HG02970 (cell line): ENCODE measurements around the gene PRRC2A.

Experiments
- ATAC-seq: cut with Tn5 transposase; IDR thresholded peaks from one replicate; pipeline ENCODE4 v1.9.1; 2021; ENCODE audit warnings: mild to moderate bottlenecking, moderate library complexity, moderate number of reproducible peaks; ENCODE audit not compliant: unreplicated experiment, low FRiP score

PRRC2A gene

DNA sequence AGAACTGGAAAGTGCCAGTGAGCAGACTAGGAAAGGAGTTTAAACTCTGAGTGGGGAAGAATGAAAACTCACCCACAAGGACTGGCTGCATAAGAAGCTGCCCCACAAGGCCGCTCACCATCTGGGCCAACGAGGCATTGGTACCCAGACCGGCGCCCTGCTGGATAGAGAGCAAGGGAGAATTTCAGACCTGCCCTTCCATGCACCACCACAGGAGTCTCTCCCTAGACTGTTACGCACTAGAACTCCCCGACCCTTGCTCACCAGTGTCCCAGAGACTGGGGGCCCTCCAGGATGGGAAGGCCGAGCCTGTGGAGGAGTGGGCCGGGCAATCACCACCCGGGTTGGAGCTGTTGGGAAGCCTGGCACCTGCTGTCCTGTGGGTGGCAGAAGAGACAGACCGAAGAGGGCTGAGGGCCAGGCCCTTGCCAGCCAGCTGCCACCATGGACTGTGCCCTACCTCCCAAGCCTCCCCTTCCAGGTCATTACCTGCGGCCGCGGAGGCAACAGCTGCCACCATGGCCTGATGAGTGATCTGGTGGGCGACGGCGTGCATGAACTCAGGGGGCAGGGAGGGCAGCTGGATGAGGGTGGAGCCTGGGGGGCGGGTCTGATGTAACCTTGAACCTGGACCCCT, 23.4 kb downstream of the PRRC2A start:
- ATAC-seq = no peak

DNA sequence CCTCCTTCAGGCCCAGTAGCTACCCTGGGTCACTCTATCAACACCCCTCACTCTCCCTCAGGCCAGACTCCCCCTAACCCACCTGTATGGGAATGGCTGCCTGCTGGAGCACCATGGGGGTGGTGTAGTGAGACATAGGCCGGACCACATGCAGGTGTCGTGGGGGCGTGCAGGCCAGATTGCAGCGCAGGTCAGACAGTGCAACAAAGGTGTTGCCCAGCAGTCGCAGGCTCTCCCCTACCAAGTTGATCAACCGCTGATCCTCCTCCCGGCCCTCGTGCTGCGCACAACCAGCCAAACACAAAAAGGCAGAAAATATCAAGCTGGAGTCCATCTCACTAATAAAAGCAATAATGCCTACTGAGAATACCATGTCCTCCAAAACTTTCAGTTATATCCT, 24.8 kb downstream of the PRRC2A start:
- no peak for ATAC-seq

DNA sequence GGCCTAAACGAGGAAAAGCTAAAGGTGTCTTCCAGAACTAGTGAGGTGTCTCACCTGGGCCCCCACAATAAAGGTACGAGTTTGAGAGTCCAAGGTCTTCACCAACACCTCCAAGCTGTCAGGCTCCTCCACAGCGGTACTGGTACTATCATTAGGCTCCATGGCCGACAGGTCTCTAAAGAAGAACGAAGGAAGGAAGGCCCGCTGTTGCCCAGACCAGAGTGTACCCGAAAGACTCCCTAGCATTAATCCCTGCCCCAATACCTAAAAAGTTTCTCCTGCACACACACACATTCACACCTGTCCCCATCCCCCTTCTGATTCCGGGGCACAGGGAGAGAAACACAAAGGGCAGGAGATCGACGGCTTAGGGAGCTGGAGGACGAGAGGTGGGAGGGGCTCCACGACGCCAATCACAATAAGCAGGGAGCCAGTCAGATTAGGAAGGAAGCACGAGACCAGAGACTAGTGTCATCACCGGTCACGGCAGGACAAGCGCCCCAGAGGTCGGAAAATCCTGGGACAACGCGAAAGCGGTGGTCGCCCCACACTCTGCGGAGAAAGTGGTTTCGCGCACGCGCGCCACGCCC, 31.2 kb downstream of the PRRC2A start:
- ATAC-seq = peak; percentile 28

DNA sequence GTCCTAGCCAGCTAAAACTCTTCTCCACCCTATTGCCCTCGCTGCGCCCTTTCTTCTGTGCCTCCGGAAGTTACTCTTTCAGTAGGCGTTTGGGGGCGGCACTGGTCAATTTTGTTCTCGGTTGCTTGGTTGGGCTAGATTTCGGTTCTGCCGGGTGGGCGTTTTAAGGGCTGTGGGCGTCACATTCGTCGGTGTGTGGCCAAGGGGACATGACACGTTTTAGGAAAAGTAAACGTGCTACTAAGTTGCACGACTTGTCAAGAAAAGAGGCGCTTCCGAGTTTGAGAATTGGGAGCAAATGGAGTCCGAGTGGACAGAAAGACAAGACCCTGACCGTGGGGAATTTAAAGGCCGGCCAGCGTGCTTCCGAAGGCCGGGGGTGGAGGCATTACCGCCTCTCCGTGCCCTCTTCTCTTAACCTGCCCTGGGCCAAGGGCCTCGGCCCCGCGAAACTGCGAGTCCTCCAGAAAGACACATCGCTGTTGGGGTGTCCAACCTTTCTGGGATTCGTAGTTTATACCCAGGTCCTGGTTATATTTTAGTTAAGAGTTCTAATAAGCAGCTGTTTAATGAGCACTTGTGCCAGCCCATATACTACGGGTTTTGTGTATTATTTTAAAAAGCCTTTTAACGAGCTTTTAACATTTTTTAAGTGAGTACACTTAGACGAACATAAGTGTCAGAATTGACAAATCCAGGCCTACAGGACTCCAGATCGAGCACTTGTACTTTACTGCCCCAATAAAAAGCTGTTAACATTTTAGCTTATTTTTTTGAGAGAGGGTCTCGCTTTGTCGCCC, 32.6 kb downstream of the PRRC2A start:
- ATAC-seq = peak; percentile 59

DNA sequence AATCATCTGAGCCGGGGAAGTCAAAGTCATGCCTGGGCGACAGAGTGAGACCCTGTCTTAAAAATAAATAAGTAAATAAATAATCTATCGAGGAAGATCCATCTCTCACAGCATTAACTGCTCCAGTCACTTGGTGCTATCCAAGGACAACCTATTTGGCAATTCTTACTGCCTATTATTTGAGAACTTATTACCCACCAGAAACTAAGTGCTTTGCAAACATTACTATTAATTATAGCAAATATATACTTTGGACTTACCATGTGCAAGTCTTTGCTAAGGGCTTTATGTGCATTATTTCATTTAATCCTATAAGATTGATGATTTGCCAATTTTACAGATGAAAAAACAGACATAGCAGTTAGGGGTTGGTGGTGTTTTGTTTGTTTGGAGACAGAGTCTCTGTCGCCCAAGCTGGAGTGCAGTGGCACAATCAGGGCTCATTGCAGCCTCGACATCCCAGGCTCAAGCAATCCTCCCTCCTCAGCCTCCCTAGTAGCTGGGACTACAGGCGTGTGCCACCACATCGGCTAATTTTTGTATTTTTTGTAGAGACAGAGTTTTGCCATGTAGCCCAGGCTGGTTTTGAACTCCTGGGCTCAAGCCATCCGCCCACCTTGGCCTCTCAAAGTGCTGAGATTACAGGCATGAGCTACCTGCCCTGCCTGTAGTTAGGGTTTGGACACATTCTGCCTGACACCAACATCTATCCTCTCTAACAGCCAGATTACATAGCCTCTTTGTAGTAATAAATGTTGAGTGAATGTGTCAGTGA, 34.2 kb downstream of the PRRC2A start:
- no peak for ATAC-seq

DNA sequence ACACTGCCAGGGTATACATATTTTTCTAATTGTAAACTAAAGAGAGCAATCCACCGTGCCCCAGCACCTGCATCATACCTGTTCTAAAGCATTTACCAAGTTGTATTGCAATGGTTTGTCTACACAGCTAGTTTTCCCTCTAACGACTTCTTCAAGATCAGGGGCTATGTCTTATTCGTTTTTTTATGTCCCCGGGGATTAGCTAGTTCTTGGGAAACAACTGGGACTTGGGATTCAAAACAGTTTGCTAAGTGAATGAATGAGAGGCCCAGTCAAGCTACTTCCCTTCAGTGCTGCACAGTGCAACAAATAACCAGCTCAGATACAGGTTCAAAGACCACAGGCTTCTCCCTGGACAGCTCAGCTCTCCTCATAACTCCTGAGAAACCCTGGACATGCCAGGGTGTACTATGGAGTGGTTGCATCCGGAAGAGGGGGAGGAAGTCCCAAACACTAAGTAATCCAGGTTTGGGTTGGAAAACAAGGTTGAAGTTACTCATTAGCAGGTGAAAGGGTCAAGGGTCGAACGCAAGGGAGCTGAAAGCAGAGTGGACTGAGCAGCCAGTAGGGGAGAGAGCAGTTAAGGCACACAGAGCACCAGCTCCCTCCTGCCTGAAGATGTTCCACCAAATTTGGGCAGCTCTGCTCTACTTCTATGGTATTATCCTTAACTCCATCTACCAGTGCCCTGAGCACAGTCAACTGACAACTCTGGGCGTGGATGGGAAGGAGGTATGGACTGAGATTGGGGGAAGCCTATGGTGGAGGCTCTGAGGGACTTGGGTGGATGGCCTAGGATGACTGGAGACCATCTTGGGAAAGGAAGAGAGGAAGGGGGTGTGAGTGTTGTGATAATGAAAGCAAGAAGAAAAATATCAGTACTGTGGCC, 35.1 kb downstream of the PRRC2A start, which contains the start of gene APOM:
Gene APOM, plus strand, starts transcription at position 546 of the 889 bp plus-strand sequence. Its CDS starts 73 bp downstream, at position 619.
- no peak for ATAC-seq

DNA sequence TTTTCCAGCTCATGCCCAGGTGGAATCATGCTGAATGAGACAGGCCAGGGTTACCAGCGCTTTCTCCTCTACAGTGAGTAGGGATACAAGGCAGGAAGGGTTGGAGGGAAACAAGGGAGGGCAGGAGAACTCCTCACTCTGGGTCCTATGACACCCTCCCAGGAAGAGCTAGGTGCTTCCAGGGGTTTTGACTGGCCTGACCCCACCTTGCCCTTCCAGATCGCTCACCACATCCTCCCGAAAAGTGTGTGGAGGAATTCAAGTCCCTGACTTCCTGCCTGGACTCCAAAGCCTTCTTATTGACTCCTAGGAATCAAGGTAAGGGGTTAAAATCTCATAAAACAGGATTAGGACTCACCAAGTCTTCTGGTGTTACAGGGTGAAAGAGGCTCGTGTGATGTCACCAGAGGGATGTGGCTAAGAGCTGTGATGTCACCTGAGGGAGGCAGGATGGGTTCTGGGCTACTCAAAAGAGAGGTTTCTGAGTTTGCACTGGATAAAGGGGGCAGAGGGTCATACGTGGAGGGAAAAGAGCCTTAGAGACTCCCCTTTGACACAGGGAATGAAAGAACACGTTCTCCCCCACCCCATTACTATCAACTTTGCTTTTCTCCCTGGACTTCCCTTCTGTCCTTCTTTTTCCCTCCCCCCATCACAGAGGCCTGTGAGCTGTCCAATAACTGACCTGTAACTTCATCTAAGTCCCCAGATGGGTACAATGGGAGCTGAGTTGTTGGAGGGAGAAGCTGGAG, 37.1 kb downstream of the PRRC2A start:
- no peak for ATAC-seq

DNA sequence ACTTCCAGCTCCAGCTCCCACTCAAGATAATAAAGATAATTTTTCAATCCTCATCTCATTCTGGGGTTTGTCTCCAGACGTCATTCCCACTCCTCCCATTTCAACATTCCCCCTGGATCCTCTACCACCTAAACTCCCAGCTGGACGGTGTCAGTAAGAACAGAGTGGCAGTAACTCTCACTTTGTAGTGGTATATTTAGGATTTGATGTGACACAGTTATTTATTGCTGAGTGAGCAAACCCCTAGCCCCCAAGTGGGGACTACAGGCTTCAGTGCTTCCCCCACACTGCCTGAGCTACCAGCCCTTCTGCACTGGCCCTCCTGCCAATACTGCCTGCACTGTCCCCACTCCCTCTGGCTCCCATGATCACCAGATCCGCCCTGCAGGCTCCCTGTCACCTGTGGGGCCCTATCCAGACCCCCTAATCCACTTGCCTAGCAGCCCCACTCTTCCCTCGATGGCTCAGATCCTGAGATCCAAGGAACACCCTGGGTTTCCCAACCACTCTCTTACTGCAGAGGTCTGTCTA, 37.7 kb downstream of the PRRC2A start:
- no peak for ATAC-seq

DNA sequence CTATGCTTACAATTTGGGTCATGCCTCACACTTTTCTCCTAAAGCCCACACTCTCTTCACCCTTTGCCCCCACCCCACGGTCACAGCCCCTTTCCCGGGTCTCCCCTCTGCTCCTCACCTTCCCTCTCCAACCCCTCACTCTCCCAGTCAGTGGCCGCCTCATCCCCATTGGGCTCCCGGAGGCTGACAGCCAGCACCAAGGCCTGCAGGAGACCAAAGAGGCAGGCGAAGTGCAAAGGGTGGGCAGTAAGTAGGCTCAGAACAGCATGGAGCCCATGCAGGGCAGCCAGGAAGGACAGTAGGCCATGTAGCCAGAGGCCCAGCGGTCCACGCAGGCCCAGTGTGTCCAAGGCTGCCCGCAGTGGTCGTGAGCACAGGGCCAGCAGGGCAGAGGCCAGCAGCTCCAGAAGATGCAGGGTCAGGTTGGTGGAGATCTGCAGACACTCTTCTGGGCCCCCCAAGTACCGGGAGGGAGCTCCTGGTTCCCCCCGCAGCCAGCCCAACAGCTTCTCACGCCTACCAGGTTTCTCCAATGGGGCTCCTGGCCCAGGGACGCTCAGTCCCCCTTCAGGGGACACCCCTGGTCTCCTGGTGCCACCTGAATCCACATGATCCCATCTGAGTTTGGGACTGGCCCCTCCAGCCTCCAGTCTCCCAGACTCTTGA, 38.6 kb downstream of the PRRC2A start:
- ATAC-seq = no peak

DNA sequence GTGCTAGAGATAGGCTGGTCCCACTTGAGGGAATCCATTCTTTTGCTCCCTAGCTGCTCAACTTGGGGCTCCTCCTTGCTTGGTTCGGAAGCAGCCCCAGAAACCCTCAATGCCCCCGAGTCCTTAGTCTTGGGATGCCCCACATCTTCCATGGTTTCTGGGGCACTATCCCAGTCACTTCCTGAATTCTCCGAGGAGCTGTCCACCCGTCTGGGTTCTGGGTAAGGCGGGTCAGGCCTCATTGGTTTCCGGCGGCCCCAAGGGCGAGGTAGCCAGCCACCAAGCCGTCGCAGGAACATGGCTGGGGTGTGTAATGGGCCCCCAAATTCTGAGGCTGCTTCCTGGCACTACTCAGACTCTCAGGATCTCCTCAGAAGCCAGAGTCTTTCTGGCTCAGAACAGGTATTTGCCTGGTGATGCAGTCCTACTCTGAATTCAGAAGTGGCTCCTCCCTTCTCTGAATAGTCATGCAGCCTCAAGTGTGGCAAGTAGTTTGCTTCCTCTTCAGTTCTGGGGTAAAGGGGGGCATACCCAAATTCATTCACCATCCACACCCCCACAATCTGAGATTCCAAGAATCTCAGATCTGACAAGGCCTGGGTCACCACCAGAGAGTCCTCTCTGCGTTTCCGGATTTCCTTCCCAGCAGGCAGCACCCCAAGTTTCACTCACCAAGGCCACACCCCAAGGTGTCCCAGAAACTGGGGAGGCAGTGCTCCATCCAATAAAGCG, 39.3 kb downstream of the PRRC2A start:
- ATAC-seq = no peak

DNA sequence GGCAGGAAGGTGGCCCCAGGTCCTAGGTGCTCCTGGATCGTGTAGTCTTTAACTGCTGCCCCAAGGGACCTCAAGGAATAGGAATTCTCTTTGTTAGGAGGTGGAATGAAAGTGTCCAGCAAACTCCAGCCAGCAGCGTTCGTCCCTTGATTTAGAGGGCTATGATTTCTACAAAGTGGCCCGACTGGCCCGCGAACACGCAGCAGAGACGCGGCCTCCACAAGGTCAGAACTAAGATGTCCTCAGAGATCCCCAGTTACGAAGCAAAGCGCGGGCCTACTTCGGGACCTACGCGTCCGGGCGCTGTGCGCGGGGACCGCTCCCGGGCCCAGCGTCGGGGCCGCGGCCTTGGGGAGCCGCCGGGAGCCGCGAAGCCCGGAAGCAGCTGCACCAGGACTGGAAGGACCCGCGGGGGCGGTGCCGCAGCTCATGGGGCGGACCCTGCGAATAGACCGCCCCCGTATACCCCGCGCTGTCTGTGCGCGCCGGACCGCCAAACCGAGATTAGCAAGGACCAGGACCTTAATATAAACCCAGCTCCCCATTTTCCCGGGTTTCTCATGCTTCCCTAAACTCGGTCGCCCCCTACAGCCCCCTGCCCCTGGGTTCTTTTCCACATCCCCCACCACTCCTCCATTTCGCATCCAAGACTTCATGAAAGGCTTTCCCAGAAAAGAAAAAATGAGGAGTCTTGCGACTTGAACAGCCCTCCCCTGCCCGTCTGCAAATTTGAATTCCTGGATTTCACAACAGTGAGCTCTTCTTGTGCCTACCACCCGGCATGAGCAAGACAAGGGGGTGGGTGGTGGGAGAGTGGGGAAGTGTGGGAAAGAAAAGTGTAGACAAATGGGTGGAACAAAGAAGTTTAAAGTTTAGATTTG, 40.1 kb downstream of the PRRC2A start, which contains the start of gene C6orf47:
Gene C6orf47, minus strand, starts transcription at position 398 of the 881 bp plus-strand sequence. CDS start 831 bp downstream, outside the sequence.
- ATAC-seq = no peak

DNA sequence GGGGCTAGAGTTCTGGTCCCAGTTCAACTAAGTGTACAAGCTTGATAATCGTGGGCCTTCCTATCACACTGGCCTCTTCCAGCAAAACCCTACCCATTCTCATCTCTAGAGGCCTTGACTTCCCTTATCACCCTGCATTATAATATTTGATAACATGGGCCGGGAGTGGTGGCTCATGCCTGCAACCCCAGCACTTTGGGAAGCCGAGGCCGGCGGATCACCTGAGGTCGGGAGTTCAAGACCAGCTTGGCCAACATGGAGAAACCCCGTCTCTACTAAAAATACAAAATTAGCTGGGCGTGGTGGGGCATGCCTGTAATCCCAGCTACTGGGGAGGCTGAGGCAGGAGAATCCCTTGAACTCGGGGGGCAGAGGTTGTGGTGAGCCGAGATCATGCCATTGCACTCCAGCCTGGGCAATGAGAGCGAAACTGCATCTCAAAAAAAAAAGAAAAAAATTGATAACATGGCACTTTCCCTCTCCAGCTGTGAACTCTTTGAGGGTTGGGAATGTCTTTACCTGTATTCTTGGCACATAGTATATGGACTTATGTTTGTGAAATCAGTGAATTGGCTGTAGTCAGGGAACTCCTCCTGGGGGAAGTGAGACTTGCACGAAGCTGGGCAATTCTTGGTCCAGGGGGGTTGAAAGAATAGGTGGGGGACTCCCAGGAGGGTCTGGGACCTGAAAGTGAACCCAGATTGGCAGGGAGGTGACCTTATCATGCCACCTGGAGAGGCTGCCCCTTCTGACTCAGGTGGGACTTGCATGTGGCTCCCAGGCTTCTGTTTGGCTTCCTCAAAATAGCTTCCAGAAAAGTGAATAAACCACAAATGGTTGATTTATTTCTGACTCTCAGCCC, 41.0 kb downstream of the PRRC2A start:
- no peak for ATAC-seq

DNA sequence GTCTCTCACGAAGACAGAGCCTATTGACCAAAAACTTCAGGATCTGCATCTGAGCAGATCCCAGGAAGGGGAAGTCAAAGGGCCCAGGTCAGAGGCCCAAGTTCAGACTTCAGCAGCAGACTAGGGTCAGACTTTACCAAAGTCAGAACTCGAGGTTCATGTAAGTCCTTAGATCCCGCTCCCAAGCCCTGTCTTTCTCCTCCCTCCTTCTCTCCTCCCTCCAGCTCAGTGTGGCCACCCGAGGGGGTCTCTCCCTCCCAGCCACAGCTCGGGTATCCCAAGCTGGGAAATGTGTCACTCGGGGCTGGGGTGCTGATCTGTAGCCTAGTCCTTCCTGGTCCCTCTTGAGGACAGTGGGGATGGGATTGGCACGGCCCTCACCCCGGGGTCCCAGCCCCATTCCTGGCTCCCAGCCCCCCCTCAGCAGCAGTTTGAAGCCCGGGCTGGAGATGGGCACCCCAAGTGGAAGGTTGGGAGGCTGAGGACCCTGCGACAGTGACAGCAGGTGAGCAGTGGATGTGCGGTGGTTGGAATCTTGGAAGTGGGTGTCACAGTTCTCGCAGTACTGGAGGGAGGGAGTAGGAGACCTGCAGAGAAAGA, 41.7 kb downstream of the PRRC2A start:
- no peak for ATAC-seq

DNA sequence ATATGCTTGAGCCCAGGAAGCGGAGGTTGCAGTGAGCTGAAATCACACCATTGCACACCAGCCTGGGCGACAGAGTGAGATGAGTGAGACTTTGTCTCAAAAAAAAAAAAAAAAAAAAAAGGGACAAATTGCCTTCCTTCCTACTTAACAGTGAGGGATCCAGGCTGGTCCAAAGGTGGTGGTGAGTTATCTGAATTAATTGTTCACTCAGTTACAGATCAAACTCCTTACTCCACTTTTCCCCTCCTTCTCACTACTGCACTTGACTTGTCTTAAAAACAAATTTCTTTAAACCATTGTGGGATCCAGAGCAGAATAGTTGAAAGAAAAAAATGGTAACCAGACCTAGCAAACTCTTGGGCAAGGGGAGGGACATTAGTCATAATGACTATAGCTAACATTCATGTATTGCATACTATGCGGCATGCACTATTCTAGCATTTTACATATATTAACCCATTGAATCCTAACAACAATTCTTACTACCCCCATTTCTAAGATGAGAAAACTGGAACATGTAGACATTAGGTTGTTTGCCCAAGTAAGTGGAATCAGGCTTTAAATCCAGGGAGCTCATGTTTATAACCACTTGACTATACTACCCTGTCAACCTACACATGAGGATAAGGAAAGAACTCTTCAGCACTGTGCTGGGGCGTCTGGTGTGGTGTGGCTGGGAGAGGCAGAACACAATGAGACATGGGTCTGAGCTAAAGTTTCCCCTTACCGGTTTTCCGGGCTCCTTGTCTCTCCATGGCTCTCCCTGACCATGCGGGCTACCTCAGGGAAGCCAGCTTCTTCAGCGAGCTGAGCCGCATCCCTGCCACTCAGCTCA, 42.8 kb downstream of the PRRC2A start:
- no peak for ATAC-seq
